Activated T-cell treated with anti-CD3 and anti-CD28 coated beads, Interleukin-2, amount 50 U/mL, for 4 hours (primary cell): Measurements from ENCODE around the gene SYNCRIP. TPM values are rescaled to one million over a fixed set of nuclear protein-coding genes. Genes with fewer than 3 reads are reported as not detected.
A peak's percentile ranks its signal among the peaks of the same experiment; 100 is the strongest.

Experiments used
- ATAC-seq, 2 donors: fragments of 200-7000 bp; cut with Tn5 transposase; one replicate each; pipeline ENCODE4 v1.10.0; 2021
- DNase-seq: peaks from one replicate; pipeline ENCODE4 v3.0.0-alpha.2; 2020
- H3K27me3 Mint-ChIP-seq: one replicate; pipeline ENCODE4 v1.8.0; 2021; ENCODE audit warnings: low read depth, mixed read lengths
- H3K36me3 Mint-ChIP-seq: one replicate; pipeline ENCODE4 v1.8.0; 2022; ENCODE audit warnings: mixed read lengths; ENCODE audit not compliant: insufficient read depth
- H3K4me1 Mint-ChIP-seq: one replicate; pipeline ENCODE4 v1.8.0; 2021; ENCODE audit warnings: low read depth, mixed read lengths
- H3K4me3 Mint-ChIP-seq: one replicate; pipeline ENCODE4 v1.8.0; 2021; ENCODE audit warnings: mild to moderate bottlenecking, moderate library complexity, mixed read lengths
- H3K9me3 Mint-ChIP-seq: one replicate; pipeline ENCODE4 v1.8.0; 2021; ENCODE audit warnings: mixed read lengths
- total RNA-seq, 3 donors: library from RNA; stranded (reverse); gene quantifications; one replicate each; pipeline ENCODE4 v1.2.1, GENCODE V29; 2021

The SYNCRIP gene
- total RNA-seq, 3 donors from 2014 or later = 248 to 285 (median 283) TPM

GRCh38 chr6:85675030-85675819 lies 32.5 kb upstream of the SYNCRIP start:
- H3K4me3 Mint-ChIP-seq = peak overlapping the region; percentile 91
- DNase-seq = no peak
- H3K9me3 Mint-ChIP-seq = no peaks in the 10 kb centered on the region
- no peak for ATAC-seq
- H3K36me3 Mint-ChIP-seq = peaks cover 61% of the 10 kb centered on the region
- peaks cover 2% of the 10 kb centered on the region for H3K27me3 Mint-ChIP-seq
- peaks cover 60% of the 10 kb centered on the region for H3K4me1 Mint-ChIP-seq

- H3K4me1 Mint-ChIP-seq = peaks cover 63% of the 10 kb centered on the region
- peaks cover 61% of the 10 kb centered on the region for H3K36me3 Mint-ChIP-seq
Observed at GRCh38 chr6:85674604-85675003, 31.9 kb upstream of the SYNCRIP start.

GRCh38 chr6:85673198-85674139 lies 30.8 kb upstream of the SYNCRIP start:
- Mint-ChIP-seq H3K36me3 (peaks cover 59% of the 10 kb centered on the region), H3K27me3 (peaks cover under 1% of the 10 kb centered on the region), H3K4me3 (no peak overlapping the region), H3K4me1 (peaks cover 71% of the 10 kb centered on the region), H3K9me3 (no peaks in the 10 kb centered on the region)
- ATAC-seq (no peak), DNase-seq (no peak)

More at GRCh38 chr6:85674604-85675003, 31.9 kb upstream of the SYNCRIP start:
- Mint-ChIP-seq H3K9me3 (no peaks in the 10 kb centered on the region), H3K4me3 (peak overlapping the region; percentile 91), H3K27me3 (peaks cover 2% of the 10 kb centered on the region)
- ATAC-seq = no peak
- no peak for DNase-seq

- H3K36me3 Mint-ChIP-seq = peaks cover 51% of the 10 kb centered on the region
- peaks cover 76% of the 10 kb centered on the region for H3K4me1 Mint-ChIP-seq
- no peaks in the 10 kb centered on the region for H3K9me3 Mint-ChIP-seq
- H3K27me3 Mint-ChIP-seq = no peaks in the 10 kb centered on the region
- ATAC-seq (no peak), DNase-seq (no peak)
- H3K4me3 Mint-ChIP-seq = no peak overlapping the region
Observed at GRCh38 chr6:85672623-85673022, 29.9 kb upstream of the SYNCRIP start.

- Mint-ChIP-seq H3K9me3 (no peaks in the 10 kb centered on the region), H3K36me3 (peaks cover 45% of the 10 kb centered on the region)
Observed at GRCh38 chr6:85672050-85672449, 29.4 kb upstream of the SYNCRIP start.

GRCh38 chr6:85670573-85670972 lies 27.9 kb upstream of the SYNCRIP start:
- no peak for DNase-seq
- Mint-ChIP-seq H3K4me3 (no peak overlapping the region), H3K27me3 (no peaks in the 10 kb centered on the region), H3K36me3 (peaks cover 32% of the 10 kb centered on the region), H3K9me3 (no peaks in the 10 kb centered on the region), H3K4me1 (peaks cover 64% of the 10 kb centered on the region)
- no peak for ATAC-seq

More at GRCh38 chr6:85672050-85672449, 29.4 kb upstream of the SYNCRIP start:
- Mint-ChIP-seq H3K27me3 (no peaks in the 10 kb centered on the region), H3K4me1 (peaks cover 76% of the 10 kb centered on the region), H3K4me3 (no peak overlapping the region)
- DNase-seq = no peak
- ATAC-seq = no peak

- peak; percentile 77 to 82 for ATAC-seq
- peaks cover 26% of the 10 kb centered on the region for H3K36me3 Mint-ChIP-seq
- H3K9me3 Mint-ChIP-seq = no peaks in the 10 kb centered on the region
- peak; percentile 17 for DNase-seq
- peaks cover 56% of the 10 kb centered on the region for H3K4me1 Mint-ChIP-seq
- peak overlapping the region; percentile 69 for H3K4me3 Mint-ChIP-seq
- H3K27me3 Mint-ChIP-seq = no peaks in the 10 kb centered on the region
Observed at GRCh38 chr6:85669735-85670194, 27.1 kb upstream of the SYNCRIP start.

- no peak for ATAC-seq
- Mint-ChIP-seq H3K27me3 (no peaks in the 10 kb centered on the region), H3K4me3 (no peak overlapping the region), H3K4me1 (no peaks in the 10 kb centered on the region), H3K36me3 (peaks cover 2% of the 10 kb centered on the region), H3K9me3 (peaks cover 9% of the 10 kb centered on the region)
- no peak for DNase-seq
Observed at GRCh38 chr6:85662251-85662650, 19.6 kb upstream of the SYNCRIP start.

- no peaks in the 10 kb centered on the region for H3K4me1 Mint-ChIP-seq
Observed at GRCh38 chr6:85660181-85660611, 17.5 kb upstream of the SYNCRIP start.

GRCh38 chr6:85650606-85651005 lies 7.9 kb upstream of the SYNCRIP start:
- Mint-ChIP-seq H3K27me3 (no peaks in the 10 kb centered on the region), H3K4me3 (no peak overlapping the region), H3K9me3 (no peaks in the 10 kb centered on the region), H3K36me3 (no peaks in the 10 kb centered on the region), H3K4me1 (no peaks in the 10 kb centered on the region)
- DNase-seq = no peak
- ATAC-seq = no peak

More at GRCh38 chr6:85660181-85660611, 17.5 kb upstream of the SYNCRIP start:
- no peak overlapping the region for H3K4me3 Mint-ChIP-seq
- H3K36me3 Mint-ChIP-seq = no peaks in the 10 kb centered on the region
- ATAC-seq (no peak), DNase-seq (no peak)
- H3K9me3 Mint-ChIP-seq = peaks cover 10% of the 10 kb centered on the region
- no peaks in the 10 kb centered on the region for H3K27me3 Mint-ChIP-seq

GRCh38 chr6:85644279-85644762 lies 1.6 kb upstream of the SYNCRIP start:
- H3K27me3 Mint-ChIP-seq = no peaks in the 10 kb centered on the region
- no peak for ATAC-seq
- peak overlapping the region; percentile 83 for H3K4me3 Mint-ChIP-seq

GRCh38 chr6:85643537-85644278 lies 1.0 kb upstream of the SYNCRIP start:
- ATAC-seq (peak; percentile 39 to 46), DNase-seq (no peak)
- Mint-ChIP-seq H3K4me3 (peak overlapping the region; percentile 93), H3K4me1 (peaks cover 35% of the 10 kb centered on the region), H3K9me3 (no peaks in the 10 kb centered on the region), H3K36me3 (peaks cover 33% of the 10 kb centered on the region), H3K27me3 (no peaks in the 10 kb centered on the region)

More at GRCh38 chr6:85644279-85644762, 1.6 kb upstream of the SYNCRIP start:
- peaks cover 29% of the 10 kb centered on the region for H3K4me1 Mint-ChIP-seq
- peaks cover 27% of the 10 kb centered on the region for H3K36me3 Mint-ChIP-seq
- DNase-seq = no peak
- no peaks in the 10 kb centered on the region for H3K9me3 Mint-ChIP-seq

- Mint-ChIP-seq H3K36me3 (peaks cover 46% of the 10 kb centered on the region), H3K4me3 (peak overlapping the region; percentile 93), H3K4me1 (peaks cover 48% of the 10 kb centered on the region), H3K27me3 (no peaks in the 10 kb centered on the region), H3K9me3 (no peaks in the 10 kb centered on the region)
- DNase-seq (peak; percentile 47), ATAC-seq (peak; percentile 0 to 3)
Observed at GRCh38 chr6:85641897-85642773, 551 bp downstream of the SYNCRIP start.
